NOMO-1 (cell line): Measurements from ENCODE around the gene UBE2N.

Experiments
- DNase-seq, 2 experiments: peaks; one replicate each; lab custom pipeline; 2025; ENCODE audit not compliant: unreplicated experiment in 2 of 2; lab: John Stamatoyannopoulos, UW

UBE2N gene

GRCh38 chr12:93441617-93442410, at the start of gene UBE2N:
TSS of gene UBE2N (minus strand) at chr12:93441947. CDS start at chr12:93441884, 63 bp downstream.
- DNase-seq: peak; percentile 95 to 96

GRCh38 chr12:93484315-93484981, 42.7 kb upstream of the UBE2N start:
- no peak for DNase-seq

GRCh38 chr12:93483151-93483807, 41.5 kb upstream of the UBE2N start:
- DNase-seq: no peak

- DNase-seq: no peak
Measured at GRCh38 chr12:93482721-93483120, 41.0 kb upstream of the UBE2N start.

- DNase-seq: no peak
Measured at GRCh38 chr12:93476555-93476954, 34.8 kb upstream of the UBE2N start.

- DNase-seq: no peak
Measured at GRCh38 chr12:93469386-93469785, 27.6 kb upstream of the UBE2N start.

- no peak for DNase-seq
Measured at GRCh38 chr12:93468008-93468371, 26.2 kb upstream of the UBE2N start.

GRCh38 chr12:93467351-93468007, 25.7 kb upstream of the UBE2N start, which contains the start of gene MRPL42:
TSS of gene MRPL42 (plus strand) at chr12:93467514. CDS start at chr12:93469286, 1,772 bp downstream.
- peak; percentile 88 for DNase-seq

GRCh38 chr12:93466625-93467350, 25.0 kb upstream of the UBE2N start:
- no peak for DNase-seq

GRCh38 chr12:93465841-93466240, 24.1 kb upstream of the UBE2N start:
- DNase-seq: no peak

- peak in 1 of 2 experiments; percentile 12 for DNase-seq
Measured at GRCh38 chr12:93461503-93461902, 19.8 kb upstream of the UBE2N start.

- DNase-seq: peak; percentile 42 to 56
Measured at GRCh38 chr12:93460902-93461301, 19.2 kb upstream of the UBE2N start.

GRCh38 chr12:93460003-93460402, 18.3 kb upstream of the UBE2N start:
- DNase-seq: peak; percentile 28 to 37

GRCh38 chr12:93459097-93459496, 17.4 kb upstream of the UBE2N start:
- DNase-seq: no peak

- DNase-seq: no peak
Measured at GRCh38 chr12:93456077-93456476, 14.3 kb upstream of the UBE2N start.

GRCh38 chr12:93453633-93454032, 11.9 kb upstream of the UBE2N start:
- DNase-seq: no peak

GRCh38 chr12:93451423-93452158, 9.8 kb upstream of the UBE2N start:
- no peak for DNase-seq

- DNase-seq: no peak
Measured at GRCh38 chr12:93449277-93449676, 7.5 kb upstream of the UBE2N start.

- DNase-seq: no peak
Measured at GRCh38 chr12:93448796-93449195, 7.0 kb upstream of the UBE2N start.
